ENCODE results near the gene INCA1. TPM values are rescaled to one million over a fixed set of nuclear protein-coding genes. Genes with fewer than 3 reads are reported as not detected.

Gene INCA1
- total RNA-seq, 1 donor from 2014 or later, result 0.44 TPM

GRCh38 chr17:4966844-4967538 is 30.3 kb downstream of the INCA1 start:
- H3K36me3 Mint-ChIP-seq (ENCODE audit: unreplicated experiment), result no peaks in the 10 kb centered on the region
- H3K9me3 Mint-ChIP-seq (ENCODE audit: unreplicated experiment), result peaks cover 5% of the 10 kb centered on the region
- peak; percentile 94 for DNase-seq
- peaks cover 21% of the 10 kb centered on the region for H3K27me3 Mint-ChIP-seq (ENCODE audit: unreplicated experiment)
- TF ChIP-seq CTCF (IDR thresholded peaks at IDR 0.05; ENCODE audit: partially characterized antibody, unreplicated experiment), result no peak
- no peak overlapping the region for H3K27ac Mint-ChIP-seq (ENCODE audit: unreplicated experiment)
- H3K4me1 Mint-ChIP-seq (ENCODE audit: low read depth, unreplicated experiment), result peaks cover 20% of the 10 kb centered on the region
- no peak overlapping the region for H3K4me3 Mint-ChIP-seq (ENCODE audit: unreplicated experiment)

- no peak for TF ChIP-seq CTCF (IDR thresholded peaks at IDR 0.05; ENCODE audit: partially characterized antibody, unreplicated experiment)
- Mint-ChIP-seq H3K4me1 (ENCODE audit: low read depth, unreplicated experiment) (peaks cover 20% of the 10 kb centered on the region), H3K27ac (ENCODE audit: unreplicated experiment) (no peak overlapping the region), H3K9me3 (ENCODE audit: unreplicated experiment) (peaks cover 3% of the 10 kb centered on the region), H3K4me3 (ENCODE audit: unreplicated experiment) (peak overlapping the region; percentile 72), H3K27me3 (ENCODE audit: unreplicated experiment) (peaks cover 16% of the 10 kb centered on the region), H3K36me3 (ENCODE audit: unreplicated experiment) (no peaks in the 10 kb centered on the region)
- DNase-seq, result no peak
Measured at GRCh38 chr17:4965311-4965986, 31.9 kb downstream of the INCA1 start.

GRCh38 chr17:4960279-4960922 is 36.9 kb downstream of the INCA1 start:
- Mint-ChIP-seq H3K27me3 (ENCODE audit: unreplicated experiment) (peaks cover 3% of the 10 kb centered on the region), H3K9me3 (ENCODE audit: unreplicated experiment) (no peaks in the 10 kb centered on the region), H3K27ac (ENCODE audit: unreplicated experiment) (no peak overlapping the region), H3K36me3 (ENCODE audit: unreplicated experiment) (no peaks in the 10 kb centered on the region), H3K4me3 (ENCODE audit: unreplicated experiment) (no peak overlapping the region), H3K4me1 (ENCODE audit: low read depth, unreplicated experiment) (peaks cover 6% of the 10 kb centered on the region)
- TF ChIP-seq CTCF (IDR thresholded peaks at IDR 0.05; ENCODE audit: partially characterized antibody, unreplicated experiment), result no peak
- DNase-seq, result no peak

- Mint-ChIP-seq H3K27me3 (ENCODE audit: unreplicated experiment) (peaks cover 1% of the 10 kb centered on the region), H3K4me3 (ENCODE audit: unreplicated experiment) (no peak overlapping the region), H3K36me3 (ENCODE audit: unreplicated experiment) (no peaks in the 10 kb centered on the region), H3K4me1 (ENCODE audit: low read depth, unreplicated experiment) (peaks cover 4% of the 10 kb centered on the region), H3K9me3 (ENCODE audit: unreplicated experiment) (no peaks in the 10 kb centered on the region), H3K27ac (ENCODE audit: unreplicated experiment) (no peak overlapping the region)
- TF ChIP-seq CTCF (IDR thresholded peaks at IDR 0.05; ENCODE audit: partially characterized antibody, unreplicated experiment), result no peak
- no peak for DNase-seq
Measured at GRCh38 chr17:4959261-4959965, 37.9 kb downstream of the INCA1 start.

All from glutamatergic neuron (in vitro differentiated cells).